Measurements from ENCODE around the gene FOXP1.

The FOXP1 gene

DNA sequence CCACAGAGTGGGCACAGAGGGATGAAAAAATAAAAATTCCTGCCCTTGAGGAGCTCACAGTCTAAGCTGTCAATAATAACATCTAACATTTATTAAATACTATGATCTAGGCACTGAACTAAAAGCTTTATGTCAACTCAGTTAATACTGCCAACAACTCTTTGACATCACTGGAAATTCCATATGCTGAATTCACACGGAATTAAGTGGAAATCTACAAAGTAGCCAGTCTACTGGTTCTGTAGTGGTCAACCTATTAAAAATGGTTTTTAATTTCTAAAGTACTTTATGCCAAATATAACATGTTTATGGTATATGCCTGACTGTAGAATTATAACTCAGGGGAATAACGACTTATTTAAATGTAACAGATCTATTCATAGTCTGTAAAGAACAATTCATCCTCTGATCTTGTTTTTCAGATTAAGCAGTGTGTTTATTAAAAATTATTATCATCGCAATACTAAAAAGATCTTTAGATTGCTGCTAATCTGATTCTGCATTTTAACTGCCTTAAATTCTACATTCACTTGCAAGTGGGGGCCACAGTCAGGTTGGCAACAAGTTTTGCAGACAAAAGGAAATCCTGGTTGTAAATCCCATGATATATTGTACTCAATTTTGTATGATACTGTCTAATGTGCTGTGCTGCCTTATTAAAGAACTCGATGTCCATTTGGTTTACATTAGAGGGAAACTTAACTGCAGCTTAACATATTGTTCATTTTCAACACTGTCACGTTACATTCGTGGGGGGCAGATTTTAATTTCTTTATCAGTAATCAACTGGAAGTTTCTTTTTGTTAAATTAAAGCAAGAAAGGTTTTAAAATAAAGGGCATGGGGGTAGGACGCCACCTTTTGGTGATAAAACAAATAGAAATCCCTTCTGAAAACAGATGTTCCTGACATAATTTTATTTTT is 2.6 kb upstream of the FOXP1 start:
- no peak for DNase-seq

DNA sequence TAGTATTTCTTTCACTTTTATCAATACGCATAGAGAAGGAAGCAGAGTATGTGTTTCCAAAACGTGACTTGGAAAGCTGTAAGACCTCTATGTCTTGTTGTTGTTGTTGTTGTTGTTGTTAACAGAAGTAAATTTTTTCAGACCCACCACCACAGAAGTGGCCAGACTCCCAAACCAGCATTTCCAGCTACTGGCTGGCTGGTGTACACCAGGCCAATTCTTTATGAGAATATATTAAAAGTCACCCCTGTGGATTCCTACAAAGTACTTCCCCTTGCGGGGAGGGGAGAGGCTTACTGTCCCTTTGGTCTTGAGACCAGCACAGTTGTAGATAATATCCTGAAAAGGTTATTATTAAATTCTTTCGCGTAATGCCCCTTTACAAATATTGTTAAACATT is 1.6 kb upstream of the FOXP1 start:
- DNase-seq = no peak

DNA sequence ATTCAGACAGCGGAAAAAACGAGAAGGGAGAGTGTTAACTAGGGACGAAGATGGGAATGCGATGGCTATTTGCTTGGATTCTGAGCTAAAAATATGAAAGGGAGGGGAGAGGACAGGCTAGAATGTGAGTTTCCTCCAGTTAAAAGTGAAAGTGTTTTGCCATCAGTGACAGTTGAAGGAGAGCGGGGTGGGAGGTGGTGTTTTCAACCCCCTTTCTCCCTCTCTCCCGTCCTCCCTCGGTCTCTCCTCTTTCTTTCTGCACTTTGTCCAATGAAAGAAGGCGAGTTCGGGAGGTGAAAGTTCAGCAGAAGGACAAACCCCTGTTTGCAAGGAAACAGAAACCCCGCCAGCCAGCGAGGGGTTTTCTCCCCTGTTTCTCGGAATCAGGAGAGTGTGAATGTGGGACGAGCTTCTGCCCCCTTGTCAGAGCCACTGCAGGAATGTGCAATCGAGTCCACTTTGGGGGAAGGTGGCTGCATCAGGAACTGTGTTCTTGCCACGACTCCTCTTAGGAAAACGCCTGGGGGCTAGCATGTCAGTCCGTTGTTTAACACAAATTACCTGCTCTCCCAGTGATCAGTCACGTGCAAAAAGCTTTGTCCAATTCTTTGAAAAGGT is 975 bp upstream of the FOXP1 start:
- DNase-seq = peak; percentile 72

DNA sequence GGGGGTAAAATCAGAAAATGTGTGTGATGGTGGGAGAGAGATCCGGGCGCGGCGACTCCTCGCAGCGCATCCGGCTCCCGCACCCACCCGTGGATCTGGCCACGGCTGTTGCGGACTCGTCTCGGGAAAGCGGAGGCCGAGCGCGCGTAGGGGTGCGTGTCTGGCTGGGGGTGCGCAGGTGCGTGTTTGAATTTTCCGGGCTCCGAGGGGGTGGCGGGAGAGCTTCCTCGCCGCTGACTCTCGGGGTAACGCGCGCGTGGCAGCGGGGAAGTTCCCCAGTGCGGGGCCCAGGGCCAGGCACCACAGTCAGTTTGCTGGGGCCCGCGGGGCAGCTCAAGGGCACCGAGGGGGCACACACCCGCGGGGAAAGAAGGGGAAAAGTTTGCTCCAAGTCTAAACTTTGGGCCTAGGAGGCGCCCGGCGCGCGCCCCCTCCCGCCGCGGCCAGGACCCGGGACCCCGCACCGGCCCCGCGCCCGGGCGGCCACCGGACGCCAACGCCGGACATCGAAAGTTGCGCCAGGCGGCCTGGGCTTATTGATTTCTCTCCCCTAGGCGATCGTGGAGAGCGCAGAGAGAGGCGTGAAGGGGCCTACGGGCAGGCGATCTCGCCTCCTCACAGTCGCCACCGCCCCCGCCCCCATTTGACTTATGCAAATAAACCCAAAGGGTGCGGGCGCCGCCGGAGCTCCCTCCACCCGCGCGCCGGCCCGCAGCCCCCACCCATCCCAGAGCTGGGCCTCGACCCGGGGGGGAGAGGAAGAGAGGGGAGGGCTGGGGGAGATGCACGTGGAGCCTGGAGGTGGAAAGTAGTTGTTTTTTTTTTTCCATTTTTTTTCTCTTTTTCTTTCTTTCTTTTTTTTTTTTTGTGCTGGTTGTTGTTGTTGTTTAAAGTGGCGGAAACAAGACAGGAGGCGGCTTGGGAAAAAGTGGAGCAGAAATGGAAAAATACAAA is 639 bp downstream of the FOXP1 start:
- peak; percentile 77 for DNase-seq

DNA sequence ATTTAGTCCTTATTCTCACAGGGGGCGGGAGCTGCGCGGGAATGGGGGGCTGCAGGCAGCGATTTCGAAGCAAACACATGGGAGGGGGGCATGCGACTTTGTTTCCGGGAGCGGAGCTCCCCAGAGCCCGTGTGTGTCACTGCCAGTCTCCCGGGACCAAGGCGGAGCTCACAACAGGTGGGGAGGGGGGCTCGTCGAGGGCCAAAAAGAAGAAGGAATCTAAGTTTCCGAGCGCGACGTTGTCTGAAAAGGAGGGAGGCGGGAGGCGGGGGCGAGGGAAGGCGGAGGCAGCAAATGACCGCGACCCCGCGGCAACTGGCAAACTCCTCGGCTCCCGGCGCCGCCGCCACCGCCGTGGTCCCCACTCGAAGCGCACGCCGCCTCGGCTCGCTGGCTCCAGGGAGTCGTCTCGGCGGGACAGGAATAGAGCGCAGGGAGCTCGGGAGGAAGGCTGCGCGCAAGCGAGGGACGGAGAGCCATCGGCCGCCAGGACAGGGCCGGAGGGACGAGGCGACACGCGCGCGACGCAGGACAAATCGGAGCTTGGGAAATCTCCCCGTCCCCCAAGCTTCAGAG is 1.4 kb downstream of the FOXP1 start:
- DNase-seq = peak; percentile 80

DNA sequence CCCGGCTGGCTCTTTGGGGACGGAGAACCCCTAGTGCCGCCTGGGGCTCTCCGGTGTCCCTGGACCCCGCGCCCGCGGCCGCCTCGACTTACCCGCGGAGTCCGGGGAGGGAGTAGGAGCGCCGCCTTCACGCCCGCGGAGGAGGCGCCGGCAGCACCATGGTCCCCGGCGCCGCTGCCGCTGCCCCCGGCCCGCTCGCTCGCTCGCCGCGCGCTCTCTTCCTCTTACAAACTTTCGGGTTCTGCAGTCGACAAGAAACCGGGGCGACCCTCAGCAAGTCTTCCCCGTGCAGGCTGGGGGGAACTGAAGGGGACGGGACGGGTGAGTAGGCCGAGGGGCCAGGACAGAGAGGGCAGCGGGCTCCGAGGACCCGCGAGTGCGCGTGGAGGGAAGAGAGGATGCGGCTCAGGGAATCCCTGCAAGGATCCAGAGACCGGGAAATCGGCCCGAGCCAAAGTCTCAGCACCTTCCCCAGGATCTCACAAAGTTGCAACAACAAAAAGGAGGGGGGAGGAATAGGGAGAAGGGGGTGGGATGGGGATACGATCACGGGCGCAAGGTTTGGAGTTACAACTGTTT is 2.0 kb downstream of the FOXP1 start:
- DNase-seq = peak; percentile 69

DNA sequence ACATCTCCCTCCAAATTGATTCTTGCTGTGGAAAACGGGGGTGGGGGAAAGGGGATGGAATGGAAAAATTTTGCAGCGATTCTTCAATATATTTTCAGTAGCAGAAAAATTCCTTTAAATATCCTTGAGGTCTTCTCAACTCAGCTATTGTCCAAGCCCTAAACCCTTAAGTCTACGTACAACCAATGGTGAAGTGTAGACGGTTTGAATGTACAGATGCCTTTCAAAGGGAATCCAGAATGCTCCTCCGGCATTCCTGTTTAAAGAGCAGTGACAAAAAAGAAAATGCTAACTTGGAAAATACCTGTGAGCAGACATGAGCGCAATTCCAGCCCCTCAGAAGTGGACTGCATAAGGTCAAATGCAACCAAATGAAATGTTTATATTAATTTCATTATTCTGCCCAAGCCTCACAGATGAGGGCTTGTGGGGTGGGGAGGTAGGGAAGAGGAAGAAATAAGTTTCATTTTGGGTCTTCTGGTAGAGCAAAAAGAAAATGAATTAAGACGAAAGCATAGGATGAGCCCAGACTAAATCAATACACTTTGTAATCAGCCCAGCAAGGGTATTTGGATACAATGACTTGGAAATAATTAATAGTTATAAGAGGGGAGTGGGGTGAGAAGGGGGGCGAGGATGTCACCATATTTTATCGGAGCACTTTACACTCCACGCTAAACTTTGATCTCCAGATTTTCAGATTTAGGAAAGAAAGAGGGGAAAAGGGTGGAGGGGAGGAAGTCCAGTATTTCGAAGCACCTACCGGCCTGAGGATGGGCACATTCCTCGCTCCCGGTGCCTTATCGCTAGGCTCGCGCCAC is 2.7 kb downstream of the FOXP1 start:
- DNase-seq = no peak

DNA sequence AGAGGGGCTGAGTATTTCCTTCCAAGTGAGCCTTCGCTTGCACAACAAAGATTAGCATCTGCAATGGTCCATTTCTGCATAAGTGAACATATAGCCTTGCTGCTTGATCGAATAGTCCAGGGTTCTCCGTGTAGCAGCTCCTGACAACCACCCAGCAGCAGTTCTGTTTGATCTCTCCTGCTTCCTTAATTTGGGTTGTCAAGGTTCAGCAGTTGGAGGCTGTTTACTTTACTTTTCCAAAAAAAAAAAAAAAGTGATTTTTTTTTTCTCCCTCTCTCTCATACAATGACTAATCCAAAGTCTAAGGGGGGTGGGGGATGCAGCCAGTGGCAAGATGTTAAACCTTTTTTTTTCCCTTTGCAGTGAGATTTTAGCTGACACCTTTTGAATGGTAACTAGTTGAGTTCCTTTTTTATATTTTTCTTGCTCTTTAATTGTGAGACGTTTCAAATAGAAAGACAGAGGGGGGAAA is 3.6 kb downstream of the FOXP1 start:
- DNase-seq = no peak

DNA sequence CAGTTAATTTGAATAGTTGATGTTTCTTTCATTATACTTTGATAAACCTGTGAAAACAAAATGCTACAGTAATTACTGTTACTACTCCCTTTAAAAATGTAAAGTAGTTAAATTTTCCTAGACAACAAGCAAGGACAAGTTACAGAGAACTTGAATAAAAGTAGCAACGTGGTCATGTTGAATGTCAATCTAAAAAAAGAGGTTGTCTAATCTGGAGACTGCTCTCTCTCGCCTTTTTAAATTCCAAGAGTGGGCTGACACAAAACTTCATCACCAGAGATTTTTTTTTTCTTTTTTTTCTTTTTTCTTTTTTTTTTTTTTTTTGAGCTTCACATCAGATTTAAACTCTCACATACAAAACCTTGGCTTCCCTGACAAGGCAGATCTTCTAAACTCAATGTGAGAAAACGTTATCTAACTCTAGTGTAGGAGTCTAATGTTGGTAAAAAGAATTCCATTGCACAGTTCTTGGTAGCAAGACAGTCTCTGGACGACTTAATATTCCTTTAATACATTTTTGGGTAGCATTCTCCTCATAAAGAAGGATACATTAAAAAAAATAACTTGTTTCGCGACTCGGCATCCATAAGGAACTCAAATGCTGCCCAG is 4.1 kb downstream of the FOXP1 start:
- no peak for DNase-seq

DNA sequence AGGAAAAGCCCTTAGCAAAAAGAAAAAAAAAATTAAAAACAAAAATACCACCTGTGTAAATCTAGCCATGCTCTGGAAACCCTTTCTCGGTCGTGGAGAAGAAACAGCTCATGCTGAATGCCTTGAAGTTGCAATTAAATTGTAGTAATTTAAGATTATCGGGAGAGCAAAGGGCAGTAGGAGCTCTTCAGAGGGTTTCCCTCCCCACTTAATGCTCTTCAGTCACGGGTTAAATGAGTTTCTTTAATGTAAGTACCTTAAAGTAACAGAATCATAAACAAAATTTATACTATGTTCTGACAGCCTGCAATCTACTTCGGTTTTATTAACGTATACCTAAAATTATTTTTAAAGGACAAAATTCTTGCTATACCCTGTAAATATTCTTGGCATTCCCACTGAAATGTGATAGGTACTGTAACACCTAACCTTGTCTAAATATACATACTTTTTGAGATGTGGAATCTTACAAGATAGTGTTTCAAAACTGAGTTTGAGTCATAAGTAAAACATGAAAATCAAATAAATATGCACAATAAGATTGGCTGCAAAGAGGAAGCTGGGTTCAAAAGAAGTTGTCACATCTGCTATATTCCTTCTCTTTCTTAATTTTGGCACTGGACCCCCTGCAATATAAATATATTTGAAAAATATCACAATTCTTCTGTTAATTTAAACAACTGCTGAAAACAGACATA is 5.3 kb downstream of the FOXP1 start:
- no peak for DNase-seq

DNA sequence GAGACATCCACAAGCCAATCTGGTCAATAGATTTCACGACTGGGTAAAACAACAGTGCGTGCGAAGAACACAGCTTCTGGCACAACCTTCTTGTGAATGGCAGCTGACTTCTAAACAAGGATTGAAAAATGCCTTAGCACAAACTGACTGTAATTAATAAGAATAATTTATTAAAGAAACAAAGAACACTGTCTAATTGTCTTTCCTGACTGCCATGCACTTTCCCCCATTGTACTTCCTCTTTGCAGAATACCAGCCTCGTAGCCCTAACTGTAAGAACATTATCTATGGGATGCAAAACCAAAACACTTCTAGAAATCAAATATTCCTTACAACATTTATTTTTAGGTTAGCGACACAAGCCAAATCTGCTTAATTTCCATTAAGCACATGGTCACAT is 6.5 kb downstream of the FOXP1 start:
- DNase-seq = no peak

DNA sequence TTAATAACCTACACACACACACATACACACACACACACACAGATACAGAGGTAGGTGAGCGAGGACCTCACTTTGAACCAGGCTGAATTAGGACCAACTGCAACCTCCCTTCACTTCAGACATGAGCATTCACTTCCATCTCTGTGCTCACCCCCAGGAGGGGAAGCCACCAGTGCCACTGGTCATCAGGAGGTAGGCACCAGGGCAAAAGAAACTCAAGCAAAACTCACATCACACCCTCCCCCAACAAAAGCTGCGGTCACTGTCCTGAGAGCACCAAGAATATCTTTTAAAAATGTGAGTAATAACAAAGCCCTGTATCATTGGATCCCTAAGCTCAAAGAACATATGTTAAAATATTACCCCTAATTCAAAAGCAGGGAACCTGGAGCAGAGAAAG is 8.1 kb downstream of the FOXP1 start:
- no peak for DNase-seq

DNA sequence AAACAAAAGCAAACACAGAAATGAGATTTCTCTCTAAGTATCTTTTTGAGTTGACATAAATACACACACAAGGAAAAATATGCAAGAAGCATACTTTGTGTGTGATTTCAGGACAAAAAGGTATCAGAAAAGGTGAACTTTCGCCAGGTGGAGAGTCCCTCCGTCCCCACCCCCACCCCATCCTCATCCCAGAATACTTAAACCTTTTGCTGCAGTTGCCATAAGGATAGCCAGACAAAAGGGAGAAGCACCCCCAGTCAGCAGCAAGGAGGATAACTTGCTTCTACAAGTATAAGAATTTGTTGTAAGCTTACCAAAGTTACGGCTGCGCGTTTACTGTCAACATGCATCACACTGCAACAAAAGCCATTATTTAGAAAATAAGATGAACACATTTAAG is 10.3 kb downstream of the FOXP1 start:
- no peak for DNase-seq

DNA sequence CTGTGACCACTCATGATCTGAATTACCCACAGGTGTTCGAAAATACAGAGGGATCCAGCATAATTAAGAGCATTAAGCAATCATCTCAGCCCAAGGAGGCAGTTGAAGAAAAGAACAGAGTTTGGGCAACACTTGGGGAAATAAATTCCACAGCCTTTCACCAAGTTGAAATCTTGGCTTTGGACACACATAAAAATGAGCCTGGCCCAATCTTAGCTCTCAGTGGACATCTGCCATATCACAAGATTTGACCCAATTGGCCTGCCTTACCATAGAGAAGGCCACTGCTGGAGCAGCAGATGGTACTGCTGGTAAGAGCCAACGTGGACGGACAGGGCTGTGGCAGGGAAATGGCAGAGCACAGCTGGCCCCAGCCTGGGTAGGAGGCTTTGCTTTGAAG is 13.0 kb downstream of the FOXP1 start:
- DNase-seq = no peak

DNA sequence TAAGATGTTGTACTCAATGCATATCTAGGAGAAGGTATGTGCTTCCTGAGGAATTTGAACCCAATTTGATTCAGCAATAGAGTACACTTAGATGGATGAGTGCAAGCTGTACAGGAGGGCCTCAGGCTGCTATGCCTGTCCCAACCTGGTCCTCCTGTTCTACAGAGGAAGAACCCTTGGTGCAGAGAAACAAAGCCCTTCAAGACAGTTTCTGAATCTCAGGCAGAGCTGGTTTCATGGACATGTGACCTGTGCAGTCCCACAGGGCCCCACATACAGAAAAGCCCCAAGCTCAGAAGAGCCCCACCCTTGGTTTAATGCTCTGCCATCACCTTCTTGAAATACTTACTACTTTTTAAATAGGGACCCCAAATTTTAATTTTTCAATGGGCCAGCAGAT is 15.3 kb downstream of the FOXP1 start:
- no peak for DNase-seq

DNA sequence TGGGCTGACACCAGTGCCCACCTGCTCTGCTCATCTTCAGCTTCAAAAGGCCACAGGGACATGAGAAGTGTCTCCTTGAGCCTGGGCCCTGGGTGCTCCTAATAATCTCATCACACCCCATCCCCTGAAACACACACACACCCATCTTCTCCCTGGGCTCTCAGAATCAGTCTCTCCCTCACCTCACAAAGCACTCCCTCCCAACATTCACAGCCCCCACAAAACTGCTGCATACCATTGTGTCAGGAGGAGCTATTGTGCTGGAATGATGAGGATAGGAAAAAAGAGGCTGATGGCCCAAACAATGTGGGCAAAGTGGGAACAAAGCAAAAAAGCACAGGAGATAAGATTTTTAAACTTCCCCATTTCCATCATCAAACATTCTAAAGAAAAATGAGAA is 16.8 kb downstream of the FOXP1 start:
- no peak for DNase-seq

DNA sequence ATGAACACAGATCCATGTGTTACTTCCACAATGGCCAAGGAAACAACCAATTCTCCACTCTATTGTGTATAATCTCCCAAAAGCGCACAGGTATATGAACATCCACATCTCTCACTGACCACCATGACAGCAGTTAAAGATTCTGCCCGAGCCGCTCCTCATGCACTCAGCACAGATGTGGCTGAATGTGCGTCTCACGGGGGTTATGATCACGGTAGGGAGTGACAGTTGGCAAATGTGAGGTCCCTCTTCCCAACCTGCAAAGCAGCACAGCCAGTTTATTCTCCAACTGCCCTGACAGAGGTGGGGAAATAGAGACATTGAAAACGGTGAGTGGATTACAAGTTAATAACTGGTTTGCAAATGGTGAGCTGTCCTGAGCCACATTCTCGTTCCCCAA is 17.6 kb downstream of the FOXP1 start:
- no peak for DNase-seq

DNA sequence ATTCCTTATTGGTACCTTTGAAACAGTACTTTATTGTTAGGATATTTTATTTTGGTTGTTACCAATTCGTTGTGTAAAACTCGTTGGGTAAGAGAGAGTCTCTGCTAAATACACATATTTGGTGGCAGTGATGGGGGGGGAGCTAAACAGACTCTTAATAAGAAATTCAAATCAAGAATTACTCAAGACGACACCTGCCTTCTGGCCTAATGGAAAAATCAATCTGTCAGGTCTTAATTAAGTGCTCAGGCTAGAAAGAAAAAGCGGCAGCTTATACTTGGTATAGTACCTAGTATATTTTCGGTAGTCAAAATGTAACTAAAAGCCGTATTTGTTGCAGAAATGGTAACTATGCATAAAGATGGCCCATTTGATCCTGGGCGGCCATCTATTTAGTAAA is 18.2 kb downstream of the FOXP1 start:
- no peak for DNase-seq

DNA sequence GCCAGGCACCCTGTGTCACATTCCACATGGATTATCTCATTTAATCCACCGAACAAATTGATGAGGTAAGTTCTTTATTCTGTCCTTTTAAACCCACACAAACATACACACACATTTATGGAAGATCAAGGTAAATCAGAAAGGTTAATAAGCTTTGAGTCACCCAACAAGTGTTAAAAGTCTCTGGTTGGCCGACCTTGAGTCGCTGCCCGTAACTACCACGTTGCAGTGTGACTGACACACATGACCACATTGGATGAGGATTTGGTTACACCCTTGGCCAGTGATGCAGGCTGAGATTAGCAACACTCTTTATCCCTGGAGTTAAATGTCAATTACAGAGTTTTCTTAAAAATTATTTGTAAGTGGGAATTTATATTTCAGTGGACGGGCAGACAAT is 19.2 kb downstream of the FOXP1 start:
- no peak for DNase-seq

DNA sequence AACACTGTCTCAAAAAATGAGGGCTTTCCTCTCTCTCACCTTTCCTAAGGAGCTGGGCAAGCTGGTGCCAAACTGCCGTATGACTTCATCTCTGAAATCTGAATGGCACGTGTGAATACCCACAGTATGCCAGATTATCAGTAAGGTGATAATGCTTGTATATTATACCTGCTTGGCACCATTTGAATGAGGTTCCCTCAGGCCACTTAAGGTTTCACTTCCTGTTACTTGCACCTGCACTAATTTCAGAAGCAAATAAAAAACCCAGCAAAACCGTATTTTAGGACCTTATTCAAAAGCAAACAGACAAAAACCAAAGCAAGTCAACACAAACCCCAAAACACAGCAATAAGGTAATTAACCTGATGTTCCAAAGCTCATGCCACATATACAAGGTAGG is 19.7 kb downstream of the FOXP1 start:
- no peak for DNase-seq

DNA sequence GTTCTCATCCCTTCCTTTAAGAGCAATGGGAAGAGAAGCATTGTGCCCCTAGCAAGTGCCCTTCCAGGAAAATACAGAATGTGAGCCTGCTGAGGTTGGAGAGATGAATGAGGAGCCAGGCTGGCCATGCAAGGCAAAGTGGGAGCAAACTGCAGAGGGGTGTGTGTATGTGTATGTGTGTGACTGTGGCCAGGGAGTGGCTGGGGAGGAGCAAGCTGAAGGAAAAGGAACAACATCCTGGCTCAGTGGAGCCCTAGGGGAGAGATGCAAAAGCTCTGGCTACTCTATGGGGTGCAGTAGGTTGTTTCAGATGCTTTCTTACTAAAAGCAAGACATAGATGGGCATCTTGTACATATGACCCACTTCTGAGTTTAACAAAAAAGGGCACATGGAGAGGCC is 20.6 kb downstream of the FOXP1 start:
- DNase-seq = no peak
